HuH-7.5 (cell line): ENCODE results near the gene KIF26A.
"Not testable (repeated sequence)": the region's sequence is repeated elsewhere in the genome, so short reads cannot be mapped to it uniquely, and the experiment has no call there.

Source experiments
- DNase-seq: peaks from one replicate; pipeline ENCODE4 v3.0.0; 2011; ENCODE audit warnings: low spot score

Gene KIF26A

DNA sequence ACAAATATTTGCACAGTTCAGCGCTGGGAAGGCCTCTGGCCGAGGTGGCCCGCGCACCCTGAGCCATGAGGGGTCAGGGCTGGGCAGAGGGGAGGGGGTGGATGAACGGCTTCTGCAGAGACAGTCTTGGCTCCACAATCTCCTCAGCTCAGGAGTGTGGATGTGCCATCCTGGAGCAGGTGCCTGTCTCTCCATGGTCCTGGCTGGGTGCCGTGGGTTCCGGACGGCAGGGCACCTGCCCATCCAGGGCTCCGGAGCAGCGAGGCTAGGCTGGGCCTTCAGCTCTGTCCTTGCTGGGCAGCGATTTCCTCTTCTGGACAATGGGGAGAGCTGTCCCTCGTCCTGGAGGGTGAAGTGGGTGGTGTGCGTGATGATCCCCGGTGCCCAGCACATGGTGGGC lies 55.6 kb downstream of the KIF26A start:
- DNase-seq: no peak

DNA sequence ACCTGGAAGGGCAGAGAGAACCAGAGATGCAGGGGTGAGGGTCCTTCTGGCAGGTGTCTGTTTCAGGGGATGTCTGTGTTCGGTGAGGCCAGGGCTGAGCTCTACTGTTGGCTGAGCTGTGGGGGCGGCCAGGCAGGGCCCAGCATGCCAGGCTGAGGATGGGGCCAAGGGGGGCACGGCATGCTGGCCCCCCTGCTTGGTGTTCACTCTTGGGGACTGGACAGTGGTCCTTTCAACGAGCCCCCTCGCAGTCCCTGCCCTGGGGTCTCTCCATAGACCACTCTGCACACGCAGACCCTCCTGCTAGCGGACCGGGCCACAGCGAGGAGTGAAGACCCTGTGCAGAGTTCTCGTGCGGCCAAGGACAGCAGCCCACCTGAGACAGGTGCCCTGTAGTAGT lies 56.3 kb downstream of the KIF26A start:
- DNase-seq: no peak

DNA sequence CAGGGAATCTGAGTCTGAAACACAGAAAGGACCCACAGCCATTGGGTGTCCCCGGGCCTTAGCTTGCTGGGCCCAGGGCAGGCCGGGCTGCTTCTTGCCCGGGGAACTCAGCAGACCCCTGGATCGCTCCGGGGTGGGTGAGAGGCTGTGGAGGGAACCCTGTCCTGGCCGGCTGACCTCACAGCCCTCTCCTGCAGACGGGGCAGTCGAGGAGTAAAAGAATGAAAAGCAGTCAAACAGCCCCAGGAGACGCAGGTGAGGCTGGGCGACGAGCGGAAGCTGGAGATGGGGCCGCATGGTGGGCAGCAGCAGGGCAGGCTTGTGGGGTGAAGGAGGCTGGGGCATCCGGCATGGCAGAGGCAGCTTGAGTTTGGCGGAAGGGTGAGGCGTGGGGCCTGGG lies 57.0 kb downstream of the KIF26A start:
- no peak for DNase-seq

DNA sequence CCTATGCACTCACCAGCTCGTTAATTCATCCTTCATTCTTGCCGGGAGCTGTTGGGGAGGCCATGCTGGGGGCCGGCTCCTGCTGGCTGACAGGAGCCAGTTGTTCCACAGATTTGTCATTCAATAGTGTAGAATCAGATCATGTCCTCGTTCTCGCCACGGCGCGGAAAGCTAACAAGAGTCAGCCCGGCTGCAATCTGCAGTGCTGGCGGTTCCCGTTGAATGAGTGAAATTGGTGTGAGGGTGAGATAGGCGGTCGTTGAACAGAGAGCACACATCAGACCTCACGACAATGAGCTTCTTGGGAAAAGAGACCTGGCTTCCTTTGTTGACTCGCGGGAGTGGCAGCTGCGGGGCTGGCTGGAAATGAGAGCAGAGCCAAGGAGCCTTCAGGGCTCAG lies 57.5 kb downstream of the KIF26A start:
- no peak for DNase-seq

DNA sequence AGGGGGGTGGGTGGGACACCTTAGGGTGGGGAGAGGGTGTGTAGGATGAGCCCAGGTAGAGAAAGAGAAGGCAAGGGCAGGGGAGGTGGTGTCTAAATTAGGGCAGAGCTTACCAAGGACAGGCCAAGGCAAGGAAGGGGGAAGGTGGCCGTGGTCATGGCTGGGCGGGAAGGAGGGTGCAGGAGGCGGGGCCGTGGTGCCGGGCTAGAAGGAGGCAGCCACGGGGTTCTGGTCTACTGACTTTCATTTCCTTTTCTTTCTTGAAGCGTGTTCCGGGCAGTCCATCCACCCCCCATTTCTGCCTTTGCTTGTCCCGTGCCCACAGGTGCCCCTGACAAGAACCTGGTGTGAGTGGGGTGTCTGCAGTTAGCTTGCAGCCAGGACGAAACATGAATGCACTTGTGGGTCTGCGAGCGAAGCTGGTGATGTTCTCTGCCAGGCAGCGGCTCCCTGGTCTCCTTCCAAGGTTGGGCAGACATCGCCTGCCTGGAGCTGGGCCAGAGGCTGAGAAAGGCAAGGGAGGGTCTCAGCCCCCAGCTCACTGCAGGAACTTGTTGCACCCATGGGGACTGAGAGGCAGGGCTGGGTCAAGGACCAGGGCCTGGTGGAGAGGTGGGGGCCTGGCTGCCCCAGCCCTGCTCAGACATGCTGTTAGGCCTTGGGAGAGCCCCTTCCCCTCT lies 58.2 kb downstream of the KIF26A start:
- no peak for DNase-seq

DNA sequence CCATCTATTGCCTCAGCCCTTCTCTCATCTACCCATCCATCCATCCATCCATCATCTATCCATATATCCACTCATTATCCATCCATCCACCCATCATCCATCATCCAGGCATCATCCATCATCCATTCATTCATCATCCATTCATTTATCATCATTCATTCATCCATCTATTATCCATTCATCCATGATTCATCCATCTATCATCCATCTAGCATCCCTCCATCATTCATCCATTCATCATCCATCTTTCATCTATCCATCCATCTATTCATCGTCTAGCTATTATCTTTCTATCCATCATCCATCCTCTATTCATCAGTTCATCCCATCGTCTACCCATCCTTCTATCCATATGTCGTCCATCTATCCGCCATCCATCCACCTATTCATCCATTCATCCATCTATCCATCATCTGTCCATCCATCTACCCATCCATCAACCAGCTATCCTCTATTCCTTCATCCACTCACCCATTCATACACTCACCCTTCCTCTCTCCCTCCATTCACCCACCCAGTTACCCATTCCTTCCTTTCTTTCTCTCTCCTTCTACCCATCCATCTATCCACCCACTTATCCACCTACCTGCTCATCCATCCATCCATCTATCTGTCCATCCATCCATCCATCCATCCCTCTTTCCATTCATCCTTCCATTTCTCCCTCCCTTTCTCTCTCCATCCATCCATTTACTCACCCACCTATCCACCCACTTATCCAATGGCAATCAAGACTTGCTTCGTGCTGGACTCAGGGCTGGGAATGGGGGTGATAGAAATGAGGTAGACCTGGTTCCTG lies 59.3 kb downstream of the KIF26A start:
- DNase-seq: no peak

DNA sequence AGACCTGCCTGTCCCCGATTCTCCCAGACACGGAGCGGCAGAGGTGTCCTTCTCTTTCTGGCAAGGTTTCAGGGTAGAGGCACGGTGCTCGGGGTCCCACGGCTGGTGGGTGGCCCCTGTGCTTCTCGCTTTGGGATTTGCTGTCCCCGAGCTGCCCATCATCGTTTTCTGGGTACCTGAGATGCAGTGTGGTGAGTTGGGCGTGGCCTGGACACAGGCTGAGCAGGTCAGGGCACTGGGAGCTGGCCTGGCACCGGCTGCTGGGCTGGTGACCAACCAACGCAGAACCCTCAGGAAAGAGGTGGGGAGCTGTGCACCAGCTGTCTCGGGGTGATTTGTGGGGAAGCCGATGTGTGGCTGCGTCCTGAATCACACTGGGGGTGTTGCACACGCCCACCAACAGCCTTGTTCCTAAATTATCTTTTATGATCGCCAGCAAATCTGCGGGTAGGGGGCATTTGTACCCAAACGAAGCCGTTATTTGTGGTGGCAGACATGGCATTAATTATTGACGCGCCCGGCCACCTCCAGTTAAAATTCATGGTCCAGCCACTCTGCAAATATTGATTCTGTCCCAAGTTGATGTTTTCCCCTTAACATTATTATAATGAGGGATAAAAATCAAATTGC lies 61.0 kb downstream of the KIF26A start:
- DNase-seq: no peak

DNA sequence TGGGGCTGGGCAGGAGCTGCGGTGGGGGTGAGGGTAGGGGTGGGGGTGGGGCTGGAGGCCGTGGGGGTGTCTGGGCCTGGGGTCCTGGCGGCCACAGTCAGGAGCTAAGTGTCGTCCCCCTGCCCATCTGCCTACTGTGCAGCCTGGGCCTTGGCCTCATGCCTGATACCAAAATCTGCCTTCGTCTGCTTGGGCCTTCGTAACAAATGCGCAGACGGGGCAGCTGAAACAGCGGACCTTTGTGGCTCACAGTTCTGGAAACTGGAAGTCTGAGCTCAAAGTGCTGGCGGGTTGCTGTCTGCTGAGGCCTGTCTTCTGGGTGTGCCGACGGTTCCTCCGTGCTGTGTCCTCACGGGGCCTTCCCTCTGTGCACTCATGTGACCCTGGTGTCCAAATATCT lies 61.7 kb downstream of the KIF26A start:
- no peak for DNase-seq

DNA sequence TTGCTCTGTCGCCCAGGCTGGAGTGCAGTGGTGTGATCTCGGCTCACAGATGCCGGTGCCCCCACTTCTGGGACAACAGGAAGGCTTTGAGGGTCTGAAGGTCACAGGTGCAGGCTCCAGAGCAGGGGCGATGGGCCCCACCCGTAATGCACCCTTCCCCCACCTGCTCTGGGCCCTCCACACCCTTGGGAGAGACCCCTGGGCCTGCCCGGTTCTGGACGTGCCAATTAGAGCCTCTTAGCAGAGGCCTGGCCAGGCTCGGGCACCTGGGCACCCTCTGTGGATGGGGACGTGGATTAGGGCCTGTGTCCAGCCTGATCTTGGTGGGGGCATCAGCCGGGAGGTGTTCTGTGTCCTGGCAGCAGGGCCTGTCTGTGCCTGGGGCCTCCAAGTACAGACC lies 62.2 kb downstream of the KIF26A start:
- DNase-seq: no peak

DNA sequence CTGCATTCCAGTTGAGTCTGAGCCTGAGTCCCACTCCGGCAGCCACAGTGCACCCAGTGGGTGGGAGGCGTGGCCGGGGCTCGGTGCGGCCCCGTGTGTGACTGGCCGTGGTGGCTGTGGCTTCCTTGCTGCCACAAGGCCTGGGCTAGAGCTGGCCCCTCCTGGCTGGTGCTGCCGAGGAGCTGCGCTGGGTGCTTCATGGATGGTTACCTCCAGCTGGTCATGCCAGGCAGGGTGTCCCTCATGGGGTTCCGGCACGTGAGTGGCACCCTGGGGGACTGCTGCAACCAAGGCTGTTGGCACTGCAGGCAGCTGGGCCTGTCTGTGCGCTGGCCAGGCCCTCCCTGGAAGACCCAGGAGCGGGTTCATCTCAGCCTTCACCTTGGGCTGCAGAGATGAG lies 62.7 kb downstream of the KIF26A start:
- DNase-seq: no peak

DNA sequence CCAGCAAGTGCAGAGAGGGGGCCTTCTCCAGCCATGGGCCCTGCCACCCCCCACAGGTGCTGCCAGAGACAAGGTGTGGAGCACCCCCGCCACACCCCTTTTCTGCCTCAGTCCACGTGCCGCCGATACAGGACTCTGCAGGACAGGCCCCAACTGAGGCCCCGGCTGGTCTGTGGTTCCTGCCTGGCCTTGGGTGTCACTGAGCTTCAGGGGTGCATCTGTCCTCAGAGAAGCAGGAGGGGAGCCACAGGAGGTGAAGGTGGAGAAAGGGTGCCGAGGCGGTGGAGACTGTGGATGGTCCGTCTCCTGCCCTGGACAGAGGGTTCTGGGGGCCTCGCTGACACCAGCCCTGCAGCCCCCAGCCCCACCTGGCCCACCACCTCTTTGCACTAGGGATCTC lies 63.1 kb downstream of the KIF26A start:
- DNase-seq: no peak

DNA sequence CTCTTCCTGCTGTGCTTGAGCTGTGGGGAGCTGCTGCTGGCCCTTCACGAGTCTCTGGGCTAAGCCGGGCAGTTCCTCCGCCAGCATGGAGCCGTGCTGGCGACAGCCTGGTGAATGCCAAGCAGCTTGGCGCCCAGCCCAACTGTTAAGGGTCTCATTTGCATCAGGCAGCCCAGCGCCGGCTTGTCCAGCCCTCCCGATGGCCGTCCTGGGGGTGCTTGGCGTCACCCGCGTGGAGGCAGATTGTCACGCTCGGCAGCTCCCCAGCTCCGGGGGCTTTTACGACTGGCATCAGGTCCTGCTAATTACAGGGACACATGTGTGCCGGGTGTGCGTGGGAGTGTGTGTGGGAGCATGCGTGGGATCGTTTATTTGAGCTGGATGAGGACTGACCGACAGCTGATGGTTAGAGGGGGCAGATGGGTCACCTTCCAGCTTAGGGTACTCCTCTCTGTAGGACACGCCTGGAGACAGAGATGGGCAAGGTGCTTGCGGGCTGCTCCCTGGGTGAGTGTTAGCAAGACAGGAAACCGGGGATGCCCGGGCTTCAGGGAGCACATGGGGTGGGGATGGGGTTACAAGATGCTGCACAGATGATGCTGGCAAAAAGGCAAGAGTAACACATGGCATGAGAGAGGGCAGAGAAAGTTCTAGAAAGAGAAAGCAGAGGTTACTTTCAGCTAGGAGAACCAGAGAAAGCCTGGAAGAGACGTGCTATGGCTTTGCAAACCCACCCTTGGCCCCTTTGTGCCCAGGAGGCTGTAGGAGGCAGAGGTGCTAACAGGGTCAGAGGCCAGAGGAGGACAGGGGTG lies 64.1 kb downstream of the KIF26A start:
- DNase-seq: no peak

DNA sequence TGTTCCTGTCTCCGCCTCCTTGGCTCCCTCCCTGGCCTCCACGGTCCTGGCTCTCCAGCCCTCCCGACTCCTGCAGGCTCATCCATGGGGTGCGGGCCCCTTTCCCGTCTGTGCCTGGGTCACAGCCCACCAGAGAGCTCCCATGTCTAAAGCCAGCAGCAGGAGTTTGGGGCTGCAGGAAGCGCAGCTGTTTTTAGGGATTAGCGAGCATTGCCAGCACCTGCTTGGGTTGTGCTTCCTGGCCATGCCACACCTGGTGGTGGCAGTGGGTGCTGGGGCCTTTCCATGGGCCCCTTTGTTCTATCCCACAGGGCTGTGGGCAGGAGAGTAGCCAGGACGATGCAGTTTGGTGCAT lies 64.7 kb downstream of the KIF26A start:
- DNase-seq: no peak

DNA sequence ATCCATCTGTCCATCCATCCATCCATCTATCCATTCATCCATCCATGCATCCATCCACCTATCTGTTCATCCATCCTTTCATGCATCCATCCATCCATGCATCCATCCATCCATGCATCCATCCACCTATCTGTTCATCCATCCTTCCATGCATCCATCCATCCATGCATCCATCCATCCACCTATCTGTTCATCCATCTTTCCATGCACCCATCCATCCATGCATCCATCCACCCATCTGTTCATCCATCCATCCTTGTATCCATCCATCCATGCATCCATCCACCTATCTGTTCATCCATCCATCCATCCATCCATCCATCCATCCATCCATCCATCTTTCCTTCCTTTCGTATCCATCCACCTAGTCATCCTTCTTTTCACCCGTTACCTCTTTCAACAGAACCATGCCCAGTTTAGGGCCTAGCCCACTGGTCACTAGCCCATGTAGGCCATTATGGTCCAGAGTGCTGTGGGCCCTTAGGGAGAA lies 66.3 kb downstream of the KIF26A start:
- no peak for DNase-seq

DNA sequence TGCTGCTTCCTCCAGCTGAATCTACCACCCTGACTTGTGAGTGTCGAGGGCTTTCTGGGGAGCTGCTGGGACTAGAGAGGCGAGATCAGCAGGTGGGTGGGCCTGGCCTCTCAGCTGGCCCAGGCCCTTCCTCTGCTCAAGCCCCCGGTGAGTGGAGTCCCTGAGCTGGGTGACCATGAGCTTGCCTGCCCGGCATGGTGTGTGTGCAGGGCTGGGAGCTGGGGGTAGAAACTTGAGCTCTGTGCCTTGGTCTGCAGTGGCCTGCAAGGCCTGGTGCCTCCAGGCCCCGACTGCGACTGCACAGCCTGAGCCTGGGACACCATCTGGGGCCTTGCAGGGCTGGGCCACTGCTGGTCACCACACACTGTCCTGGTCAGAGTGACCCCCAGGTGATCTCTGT lies 67.4 kb downstream of the KIF26A start:
- no peak for DNase-seq

DNA sequence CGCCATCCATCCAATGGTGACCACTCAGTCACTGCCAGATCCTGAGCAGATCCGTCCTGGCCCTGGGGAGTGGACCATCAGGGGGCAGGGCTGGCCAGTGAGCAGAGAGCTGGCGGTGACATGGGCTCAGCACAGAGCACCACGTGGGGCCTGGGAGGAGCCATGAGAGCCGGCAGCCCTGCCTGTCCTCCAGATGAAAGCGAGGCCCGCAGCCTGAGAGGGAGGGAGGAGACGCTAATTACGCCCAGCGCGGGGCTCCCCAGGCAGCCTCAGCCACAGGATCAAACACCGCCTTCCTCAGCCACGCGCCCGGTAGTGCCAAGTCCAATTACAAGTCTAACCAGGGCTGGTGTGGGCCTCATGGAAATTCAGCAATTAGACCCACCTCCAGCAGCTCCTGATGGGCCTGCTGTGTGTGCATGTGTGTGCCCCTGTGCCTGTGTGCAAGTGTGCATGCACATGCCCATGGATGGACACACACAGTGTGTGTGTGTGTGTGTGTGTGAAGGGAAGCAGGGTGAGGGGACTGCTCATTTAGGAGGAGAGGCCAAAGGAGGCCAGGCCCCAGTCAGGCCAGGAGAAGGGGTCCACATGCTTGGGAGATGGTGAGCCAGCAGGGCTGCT lies 68.0 kb downstream of the KIF26A start:
- DNase-seq: no peak

DNA sequence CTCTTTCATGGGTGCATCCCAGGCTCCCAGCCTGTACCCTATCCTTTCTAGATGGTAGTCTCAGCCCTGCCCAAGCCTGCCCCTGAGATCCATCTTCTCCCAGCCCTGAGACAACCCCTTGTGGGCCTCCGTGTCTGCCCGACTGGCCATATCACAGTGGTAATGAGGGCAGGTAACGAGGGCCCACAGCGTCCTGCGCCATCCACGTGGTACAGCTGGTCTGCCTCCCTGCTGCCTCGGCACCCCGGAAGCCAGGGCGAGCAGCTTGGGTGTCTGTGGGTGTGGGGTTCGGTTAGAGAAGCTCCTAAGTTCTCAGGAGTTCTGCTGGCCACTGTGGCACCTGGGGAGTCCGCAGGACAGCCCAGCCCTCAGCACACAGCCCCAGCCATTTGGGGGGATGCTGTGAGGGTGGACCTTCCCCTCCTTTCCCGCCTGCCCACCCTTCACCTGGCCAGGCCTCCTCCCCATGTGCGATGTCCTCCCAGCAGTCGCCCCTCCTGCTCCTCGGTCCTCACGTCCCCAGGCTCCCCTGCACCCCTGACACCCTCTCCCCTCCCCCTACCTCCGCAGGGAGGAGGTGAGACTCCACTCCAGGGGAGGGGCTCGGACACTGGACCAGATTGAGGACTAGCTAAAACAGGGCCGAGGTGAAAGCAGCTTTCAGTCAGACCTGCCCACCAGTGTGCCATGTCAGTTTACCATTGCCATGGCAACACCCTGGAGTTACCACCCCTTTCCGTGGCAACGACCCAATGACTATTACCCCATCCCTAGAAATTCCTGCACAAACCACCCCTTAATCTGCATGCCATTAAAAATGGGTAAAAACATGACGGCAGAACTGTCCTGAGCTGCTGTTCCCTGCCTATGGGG lies 69.0 kb downstream of the KIF26A start:
- DNase-seq: no peak

DNA sequence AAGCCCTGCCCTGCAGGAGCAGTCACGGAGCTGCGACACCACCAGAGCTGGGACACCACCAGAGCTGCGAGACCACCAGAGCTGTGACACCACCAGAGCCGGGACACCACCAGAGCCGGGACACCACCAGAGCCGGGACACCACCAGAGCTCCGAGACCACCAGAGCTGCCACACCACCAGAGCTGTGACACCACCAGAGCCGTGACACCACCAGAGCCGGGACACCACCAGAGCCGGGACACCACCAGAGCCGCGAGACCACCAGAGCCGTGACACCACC lies 69.6 kb downstream of the KIF26A start:
- not testable (repeated sequence) for DNase-seq

DNA sequence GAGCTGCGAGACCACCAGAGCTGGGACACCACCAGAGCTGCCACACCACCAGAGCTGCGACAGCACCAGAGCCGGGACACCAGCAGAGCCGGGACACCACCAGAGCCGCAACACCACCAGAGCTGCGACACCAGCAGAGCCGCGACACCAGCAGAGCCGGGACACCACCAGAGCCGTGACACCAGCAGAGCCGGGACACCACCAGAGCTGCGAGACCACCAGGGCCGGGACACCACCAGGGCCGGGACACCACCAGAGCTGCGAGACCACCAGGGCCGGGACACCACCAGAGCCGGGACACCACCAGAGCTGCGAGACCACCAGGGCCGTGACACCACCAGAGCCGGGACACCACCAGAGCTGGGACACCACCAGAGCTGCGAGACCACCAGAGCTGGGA lies 69.9 kb downstream of the KIF26A start:
- not testable (repeated sequence) for DNase-seq

DNA sequence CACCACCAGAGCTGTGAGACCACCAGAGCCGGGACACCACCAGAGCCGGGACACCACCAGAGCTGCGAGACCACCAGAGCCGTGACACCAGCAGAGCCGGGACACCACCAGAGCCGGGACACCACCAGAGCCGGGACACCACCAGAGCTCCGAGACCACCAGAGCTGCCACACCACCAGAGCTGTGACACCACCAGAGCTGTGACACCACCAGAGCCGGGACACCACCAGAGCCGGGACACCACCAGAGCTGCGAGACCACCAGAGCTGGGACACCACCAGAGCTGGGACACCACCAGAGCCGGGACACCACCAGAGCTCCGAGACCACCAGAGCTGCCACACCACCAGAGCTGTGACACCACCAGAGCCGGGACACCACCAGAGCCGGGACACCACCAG lies 70.7 kb downstream of the KIF26A start:
- DNase-seq: not testable (repeated sequence)
